ENCODE data around the gene MARCHF2.
"Not testable (repeated sequence)": the region's sequence is repeated elsewhere in the genome, so short reads cannot be mapped to it uniquely, and the experiment has no call there.

MARCHF2 gene

GRCh38 chr19:8410718-8411117 is 2.4 kb upstream of the MARCHF2 start:
- not testable (repeated sequence) for DNase-seq (ENCODE audit: low spot score)

DNA sequence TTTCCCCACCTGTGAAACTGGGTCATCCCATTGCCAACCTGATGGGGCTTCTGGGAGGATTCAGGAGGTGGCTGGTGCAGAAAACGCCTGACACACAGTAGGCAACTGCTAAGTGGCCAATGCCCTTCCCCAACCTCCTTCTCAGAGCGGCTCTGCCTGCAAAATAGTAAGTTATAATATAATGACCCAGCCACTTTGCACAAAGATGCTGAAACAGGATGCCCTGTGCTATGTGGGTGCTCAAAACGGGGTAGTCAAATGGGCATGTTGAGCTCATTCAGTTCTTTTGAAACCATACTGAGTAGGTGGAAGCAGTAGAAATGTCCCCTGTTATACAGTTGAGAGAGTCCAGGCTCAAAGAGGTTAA is 507 bp downstream of the MARCHF2 start:
- no peak for DNase-seq (ENCODE audit: low spot score)

- no peak for DNase-seq (ENCODE audit: low spot score)
Observed at GRCh38 chr19:8416796-8417195, 3.7 kb downstream of the MARCHF2 start.

DNA sequence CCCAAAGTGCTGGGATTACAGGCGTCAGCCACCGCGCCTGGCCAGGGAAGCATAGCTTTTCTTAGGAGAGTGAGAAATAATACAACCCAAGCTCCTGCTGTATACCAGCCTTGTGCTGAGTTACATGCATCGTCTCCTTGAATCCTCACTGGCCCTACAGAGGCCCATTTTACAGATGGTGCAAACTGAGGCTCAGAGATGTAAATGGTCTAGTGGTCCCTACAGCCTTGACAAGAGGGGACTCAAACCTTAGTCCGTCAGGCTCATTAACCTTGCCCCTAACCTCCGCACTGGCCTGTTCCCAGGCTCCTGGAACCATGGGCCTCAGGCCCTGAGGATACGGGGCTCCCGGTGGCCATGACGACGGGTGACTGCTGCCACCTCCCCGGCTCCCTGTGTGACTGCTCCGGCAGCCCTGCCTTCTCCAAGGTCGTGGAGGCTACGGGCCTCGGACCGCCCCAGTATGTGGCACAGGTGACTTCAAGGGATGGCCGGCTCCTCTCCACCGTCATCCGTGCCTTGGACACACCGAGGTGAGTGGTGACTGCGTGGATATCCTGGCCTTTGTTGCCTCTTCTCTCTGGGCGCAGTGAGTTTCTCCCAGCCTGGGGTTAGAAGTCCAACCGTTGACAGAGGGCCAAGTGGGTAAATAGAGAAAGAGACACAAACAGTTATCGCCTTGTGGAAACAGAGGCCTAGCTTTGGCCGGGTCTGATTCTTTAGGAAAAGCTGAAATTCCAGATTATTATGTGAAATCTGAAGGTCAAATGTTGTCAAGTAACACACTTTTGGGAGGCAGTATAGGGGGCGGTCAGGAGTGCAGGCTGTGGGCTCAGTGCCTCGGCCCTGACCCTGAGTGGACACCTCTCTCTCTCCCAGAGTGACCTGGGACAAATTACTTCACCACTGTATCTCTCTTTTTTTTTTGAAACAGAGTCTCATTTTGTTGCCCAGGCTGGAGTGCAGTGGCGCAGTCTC is 8.7 kb downstream of the MARCHF2 start:
- no peak for DNase-seq (ENCODE audit: low spot score)

GRCh38 chr19:8423817-8424223 is 10.7 kb downstream of the MARCHF2 start:
- DNase-seq (ENCODE audit: low spot score) = peak; percentile 95

DNA sequence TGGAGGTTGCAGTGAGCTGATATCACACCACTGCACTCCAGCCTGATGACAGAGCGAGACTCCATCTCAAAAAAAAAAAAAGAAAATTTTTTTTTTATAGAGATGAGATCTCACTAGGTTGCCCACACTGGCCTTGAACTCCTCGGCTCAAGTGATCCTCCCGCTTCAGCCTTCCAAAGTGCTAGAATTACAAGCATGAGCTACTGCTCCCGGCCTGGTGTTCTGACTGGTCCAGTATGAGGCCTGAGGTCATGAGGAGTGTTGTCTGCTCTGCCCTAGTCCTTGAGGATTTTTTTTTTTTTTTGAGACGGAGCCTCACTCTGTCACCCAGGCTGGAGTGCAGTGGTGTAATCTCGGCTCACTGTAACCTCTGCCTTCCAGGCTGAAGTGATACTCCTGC is 12.2 kb downstream of the MARCHF2 start:
- DNase-seq (ENCODE audit: low spot score) = not testable (repeated sequence)

- DNase-seq (ENCODE audit: low spot score) = no peak
Observed at GRCh38 chr19:8426283-8426682, 13.2 kb downstream of the MARCHF2 start.

DNA sequence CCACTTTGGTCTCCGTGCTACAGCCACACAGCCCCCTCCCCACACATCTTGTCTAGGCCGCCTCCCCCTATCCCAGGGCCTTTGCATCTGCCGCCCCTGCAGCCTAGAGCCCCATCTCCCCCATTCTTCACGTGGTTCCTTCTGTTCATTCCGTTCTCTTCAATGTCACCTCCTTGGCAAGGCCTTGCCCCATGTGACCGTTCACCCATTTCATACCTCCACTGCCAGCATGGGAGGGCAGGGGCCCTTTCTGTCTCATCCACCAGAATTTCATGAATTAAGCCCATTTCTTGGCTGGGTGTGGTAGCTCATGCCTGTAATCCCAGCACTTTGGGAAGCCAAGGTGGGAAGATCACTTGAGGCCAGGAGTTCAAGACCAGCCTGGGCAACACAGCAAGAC is 15.9 kb downstream of the MARCHF2 start:
- DNase-seq (ENCODE audit: low spot score) = no peak

DNA sequence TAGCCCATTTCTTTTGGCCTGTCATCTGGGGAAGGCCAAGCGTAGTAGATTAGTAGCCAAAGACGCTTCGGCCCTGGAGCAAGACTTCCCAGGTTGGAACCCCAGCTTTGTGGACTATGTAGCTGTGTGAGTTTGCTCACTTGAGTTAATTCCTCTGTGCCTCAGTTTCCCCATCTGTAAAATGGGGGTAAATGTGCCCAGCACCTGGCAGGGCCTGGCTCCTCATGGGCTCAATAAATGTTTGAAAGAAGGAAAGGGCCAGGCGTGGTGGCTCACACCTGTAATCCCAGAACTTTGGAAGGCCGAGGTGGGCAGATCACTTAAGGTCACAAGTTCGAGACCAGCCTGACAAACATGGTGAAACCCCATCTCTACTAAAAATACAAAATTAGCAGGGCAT is 16.7 kb downstream of the MARCHF2 start:
- DNase-seq (ENCODE audit: low spot score) = no peak

DNA sequence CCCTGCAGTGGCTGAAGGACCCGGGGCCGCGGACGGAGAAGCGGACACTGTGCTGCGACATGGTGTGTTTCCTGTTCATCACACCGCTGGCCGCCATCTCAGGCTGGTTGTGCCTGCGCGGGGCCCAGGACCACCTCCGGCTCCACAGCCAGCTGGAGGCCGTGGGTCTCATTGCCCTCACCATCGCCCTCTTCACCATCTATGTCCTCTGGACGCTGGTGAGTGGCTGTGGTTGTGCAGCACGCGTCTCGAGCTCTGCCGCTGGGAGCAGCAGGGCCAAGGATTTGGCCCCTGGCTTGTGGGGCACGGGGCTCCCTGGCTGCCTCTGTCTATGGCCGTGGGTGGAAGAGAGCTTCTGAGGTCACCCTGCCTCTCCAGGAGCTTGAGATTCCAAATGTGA is 17.5 kb downstream of the MARCHF2 start:
- DNase-seq (ENCODE audit: low spot score) = no peak

- no peak for DNase-seq (ENCODE audit: low spot score)
Observed at GRCh38 chr19:8438236-8438635, 25.1 kb downstream of the MARCHF2 start.

GRCh38 chr19:8441725-8442544 is 28.8 kb downstream of the MARCHF2 start:
- no peak for DNase-seq (ENCODE audit: low spot score)

DNA sequence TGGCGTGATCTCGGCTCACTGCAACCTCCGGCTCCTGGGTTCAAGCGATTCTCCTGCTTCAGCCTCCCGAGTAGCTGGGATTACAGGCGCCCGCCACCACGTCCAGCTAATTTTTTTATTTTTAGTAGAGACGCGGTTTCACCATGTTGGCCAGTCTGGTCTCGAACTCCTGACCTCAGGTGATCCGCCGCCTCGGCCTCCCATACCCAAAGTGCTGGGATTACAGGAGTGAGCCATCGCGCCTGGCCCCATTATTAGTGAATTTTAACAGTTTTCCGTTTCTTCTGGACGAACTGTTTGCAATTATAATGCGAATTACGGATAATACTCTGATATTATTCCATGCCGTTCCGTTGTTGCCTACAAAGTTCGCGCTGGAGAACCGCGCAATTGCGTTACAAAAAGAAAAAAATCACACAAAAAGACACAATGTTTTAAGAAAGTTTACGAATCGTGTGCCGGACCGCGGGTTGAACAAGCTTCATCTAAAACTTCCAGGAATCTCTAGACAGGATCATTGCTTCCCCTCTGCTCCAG is 31.1 kb downstream of the MARCHF2 start:
- DNase-seq (ENCODE audit: low spot score) = not testable (repeated sequence)

- peak; percentile 99 for DNase-seq (ENCODE audit: low spot score)
Observed at GRCh38 chr19:8444677-8445487, 31.8 kb downstream of the MARCHF2 start, which contains the start of gene HNRNPM. Gene HNRNPM, plus strand, starts transcription at chr19:8444975. Its CDS starts 24 bp downstream, at chr19:8444999.

GRCh38 chr19:8445488-8446001 is 32.4 kb downstream of the MARCHF2 start:
- DNase-seq (ENCODE audit: low spot score) = peak; percentile 52

DNA sequence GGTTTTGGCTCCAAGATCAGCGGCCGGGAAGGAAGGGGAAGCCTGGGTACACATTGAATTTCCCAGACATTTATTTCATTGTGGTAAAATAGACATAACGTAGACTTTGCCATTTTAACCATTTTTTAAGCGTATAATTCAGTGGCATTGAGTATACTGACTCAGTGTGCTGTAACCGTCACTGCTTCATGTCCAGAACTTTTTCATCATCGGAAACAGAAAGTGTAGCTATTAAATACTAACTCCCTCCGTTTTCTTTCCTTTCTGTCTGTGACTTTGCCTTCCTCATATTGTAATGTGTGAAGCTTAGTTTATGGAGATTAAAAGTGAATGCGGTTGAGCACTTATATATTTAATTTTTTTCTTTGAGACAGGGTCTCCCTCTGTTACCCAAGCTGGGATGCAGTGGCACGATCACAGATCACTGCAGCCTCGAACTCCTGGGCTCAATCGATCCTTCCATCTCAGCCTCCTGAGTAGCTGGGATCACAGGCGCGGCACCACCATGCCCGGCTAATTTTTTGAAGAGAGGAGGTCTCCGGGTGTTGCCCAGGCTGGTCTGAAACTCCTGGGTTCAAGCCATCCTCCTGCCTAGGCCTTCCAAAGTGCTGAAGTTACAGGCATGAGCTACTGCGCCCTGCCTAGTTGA is 33.1 kb downstream of the MARCHF2 start:
- DNase-seq (ENCODE audit: low spot score) = no peak

DNA sequence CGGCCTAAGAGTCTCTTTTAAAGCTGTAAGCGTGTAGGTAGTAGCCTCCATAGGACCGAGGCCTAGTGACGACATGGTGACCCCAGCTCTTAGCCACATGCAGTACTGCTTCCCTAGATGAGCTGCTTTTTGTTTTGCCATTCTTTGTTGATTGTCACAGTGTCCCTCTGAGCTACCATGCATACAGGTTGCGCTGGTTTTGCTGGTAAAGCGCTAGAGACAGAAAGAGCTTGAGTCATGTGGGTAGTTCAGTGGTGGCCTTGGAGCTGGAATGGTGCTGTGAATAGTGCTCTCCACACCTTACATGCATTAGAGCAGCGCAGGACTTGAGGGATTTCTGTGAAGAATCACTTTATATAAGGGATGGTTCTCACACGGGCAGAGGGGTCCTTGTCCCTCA is 36.7 kb downstream of the MARCHF2 start:
- no peak for DNase-seq (ENCODE audit: low spot score)

GRCh38 chr19:8451377-8451776 is 38.3 kb downstream of the MARCHF2 start:
- no peak for DNase-seq (ENCODE audit: low spot score)

DNA sequence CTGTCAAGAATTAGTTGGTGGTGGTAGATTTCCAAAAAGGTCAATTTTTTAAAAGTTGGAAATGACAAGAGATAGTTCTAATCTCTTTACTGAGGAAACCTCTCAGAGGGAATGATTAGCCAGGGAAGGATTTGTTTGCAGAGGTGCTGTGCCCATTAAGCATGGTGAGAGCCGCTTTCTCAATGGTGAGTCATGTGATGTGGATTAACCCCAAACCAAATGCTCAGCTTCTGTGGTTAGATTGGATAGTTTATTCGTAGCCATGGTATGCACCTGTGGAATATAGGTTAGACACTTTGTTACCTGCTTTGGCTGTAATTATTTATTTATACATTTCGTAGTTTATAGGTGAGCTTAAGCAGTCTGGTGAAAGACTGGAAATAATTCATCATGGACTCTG is 38.8 kb downstream of the MARCHF2 start:
- DNase-seq (ENCODE audit: low spot score) = peak; percentile 87

GRCh38 chr19:8452446-8453123 is 39.5 kb downstream of the MARCHF2 start:
- no peak for DNase-seq (ENCODE audit: low spot score)

All from kidney tubule cell (primary cell).